NCI-H748 treated with DMSO at 0.1 percent for 48 hours (cell line): ENCODE measurements around the gene GDPD4.
A peak's percentile ranks its signal among the peaks of the same experiment; 100 is the strongest.

Source experiments
- DNase-seq: peaks from one replicate; lab custom pipeline; 2025; lab: John Stamatoyannopoulos, UW

The GDPD4 gene

GRCh38 chr11:77204754-77205466 lies 96.6 kb downstream of the GDPD4 start:
- DNase-seq, result no peak

DNA sequence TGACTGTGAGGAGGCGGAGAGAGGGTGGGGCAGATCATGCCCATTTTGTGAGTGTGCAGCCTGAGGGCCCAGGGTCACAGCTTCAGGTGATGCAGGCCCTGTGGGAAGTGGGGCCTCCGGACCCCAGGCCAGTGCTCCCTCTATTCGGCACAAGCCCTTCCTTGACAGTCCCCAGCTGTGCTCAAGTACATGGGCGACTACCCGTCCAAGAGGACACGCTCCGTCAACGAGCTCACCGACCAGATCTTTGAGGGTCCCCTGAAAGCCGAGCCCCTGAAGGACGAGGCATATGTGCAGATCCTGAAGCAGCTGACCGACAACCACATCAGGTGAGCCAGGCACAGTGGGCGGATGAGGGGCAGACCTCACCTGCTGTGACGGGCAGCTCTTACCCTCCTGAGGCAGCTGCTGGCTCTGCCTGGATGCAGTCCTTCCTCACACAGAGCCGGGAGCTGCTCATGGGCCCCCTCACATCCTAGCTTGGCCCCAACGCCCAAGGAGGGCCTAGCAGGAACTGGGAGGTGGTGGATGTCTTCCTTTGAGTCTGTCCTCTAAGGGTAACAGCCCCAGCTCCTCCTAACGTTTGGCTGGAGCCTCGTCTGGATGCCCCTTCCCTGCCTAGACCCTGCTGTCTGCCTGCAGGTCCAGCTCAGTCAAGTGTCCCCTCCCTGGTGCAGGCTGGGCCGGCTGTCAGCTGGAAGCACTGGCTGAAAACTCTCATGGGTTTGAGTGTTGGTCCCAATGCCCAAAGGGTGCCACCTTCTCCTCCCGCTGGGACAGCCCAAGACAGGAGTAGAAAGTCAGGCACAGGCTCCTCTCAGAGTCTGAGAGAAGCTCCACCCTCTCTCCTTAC lies 97.4 kb downstream of the GDPD4 start:
- DNase-seq, result no peak

GRCh38 chr11:77202941-77203900 lies 98.3 kb downstream of the GDPD4 start:
- no peak for DNase-seq

GRCh38 chr11:77201991-77202841 lies 99.3 kb downstream of the GDPD4 start:
- no peak for DNase-seq

- no peak for DNase-seq
Observed at GRCh38 chr11:77201370-77201769, 100.1 kb downstream of the GDPD4 start.

- no peak for DNase-seq
Observed at GRCh38 chr11:77200351-77201268, 100.9 kb downstream of the GDPD4 start.

DNA sequence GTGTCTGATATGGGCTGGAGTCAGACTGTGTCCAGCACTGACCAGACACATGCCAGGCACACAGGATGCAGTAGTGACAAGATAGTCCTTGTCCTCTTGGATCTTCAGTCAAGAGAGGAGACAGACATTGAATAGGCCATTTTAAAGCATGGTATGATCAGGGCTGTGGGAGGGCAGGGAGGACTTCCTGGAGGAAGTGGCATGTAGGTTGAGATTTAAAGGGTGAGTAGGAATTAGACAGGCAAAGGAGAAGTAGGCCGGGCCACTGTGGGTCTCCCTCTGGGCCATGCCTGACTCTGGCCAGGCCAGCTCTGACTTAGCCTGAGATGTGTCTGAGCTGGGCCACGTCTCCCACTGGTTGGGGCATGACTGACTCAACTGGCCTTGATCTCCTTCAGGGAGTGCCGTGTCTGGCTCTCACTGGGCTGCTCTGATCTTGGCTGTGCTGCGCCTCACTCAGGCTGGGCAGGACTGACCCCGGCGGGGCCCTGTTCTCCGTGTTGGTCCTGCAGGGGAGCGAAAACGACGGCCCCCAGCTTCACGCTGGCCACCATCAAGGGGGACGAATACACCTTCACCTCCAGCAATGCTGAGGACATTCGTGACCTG lies 102.2 kb downstream of the GDPD4 start:
- no peak for DNase-seq

GRCh38 chr11:77198440-77198849 lies 103.0 kb downstream of the GDPD4 start:
- DNase-seq, result no peak

DNA sequence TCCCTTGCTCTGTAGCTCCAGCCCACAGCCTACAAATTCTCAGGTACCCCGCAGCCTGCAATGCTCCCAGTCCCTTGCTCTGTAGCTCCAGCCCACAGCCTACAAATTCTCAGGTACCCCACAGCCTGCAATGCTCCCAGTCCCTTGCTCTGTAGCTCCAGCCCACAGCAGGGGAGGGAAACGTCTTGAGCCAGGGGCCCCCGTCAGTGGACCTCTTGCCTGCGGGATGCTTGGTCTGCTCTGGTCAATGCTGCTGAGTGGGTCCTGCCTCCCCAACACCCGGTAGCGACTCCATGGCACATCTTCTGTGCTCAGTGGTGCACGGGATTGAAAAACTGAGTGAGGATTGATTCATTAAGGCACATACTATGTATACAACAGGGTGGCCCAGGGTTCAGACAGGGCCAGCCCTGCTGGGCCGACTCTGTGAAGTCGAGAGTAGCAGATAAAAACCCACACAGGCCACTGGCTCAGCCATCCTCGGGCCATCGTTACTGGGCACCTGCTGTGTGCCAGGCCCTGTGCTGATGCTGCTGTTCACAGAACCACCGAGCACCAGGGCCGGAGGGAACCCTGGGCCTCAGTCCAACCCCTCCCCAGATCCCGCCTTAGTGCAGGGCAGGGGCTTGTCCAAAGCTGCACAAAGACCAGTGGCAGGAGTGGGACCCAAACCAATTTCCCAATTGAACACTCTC lies 103.7 kb downstream of the GDPD4 start:
- DNase-seq, result no peak

- no peak for DNase-seq
Observed at GRCh38 chr11:77196961-77197360, 104.5 kb downstream of the GDPD4 start.

- no peak for DNase-seq
Observed at GRCh38 chr11:77195071-77195755, 106.3 kb downstream of the GDPD4 start.

- no peak for DNase-seq
Observed at GRCh38 chr11:77193911-77194830, 107.3 kb downstream of the GDPD4 start.

DNA sequence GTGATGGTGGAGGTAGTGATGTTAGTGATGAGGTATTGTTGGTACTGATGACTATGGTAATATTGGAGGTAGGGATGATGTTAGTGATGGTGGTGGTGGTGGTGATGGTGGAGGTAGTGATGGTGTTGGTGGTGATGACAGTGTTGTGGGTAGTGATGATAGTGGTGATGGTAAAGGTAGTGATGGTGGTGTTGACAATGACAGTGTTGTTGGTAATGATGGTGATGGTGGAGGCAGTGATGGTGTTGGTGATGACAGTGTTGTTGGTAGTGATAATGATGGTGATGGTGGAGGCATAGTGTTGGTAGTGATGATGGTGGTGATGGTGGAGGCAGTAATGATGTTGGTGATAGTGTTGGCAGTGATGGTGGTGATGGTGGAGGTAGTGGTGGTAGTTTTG lies 108.3 kb downstream of the GDPD4 start:
- no peak for DNase-seq

GRCh38 chr11:77191823-77192495 lies 109.5 kb downstream of the GDPD4 start:
- peak; percentile 53 for DNase-seq

DNA sequence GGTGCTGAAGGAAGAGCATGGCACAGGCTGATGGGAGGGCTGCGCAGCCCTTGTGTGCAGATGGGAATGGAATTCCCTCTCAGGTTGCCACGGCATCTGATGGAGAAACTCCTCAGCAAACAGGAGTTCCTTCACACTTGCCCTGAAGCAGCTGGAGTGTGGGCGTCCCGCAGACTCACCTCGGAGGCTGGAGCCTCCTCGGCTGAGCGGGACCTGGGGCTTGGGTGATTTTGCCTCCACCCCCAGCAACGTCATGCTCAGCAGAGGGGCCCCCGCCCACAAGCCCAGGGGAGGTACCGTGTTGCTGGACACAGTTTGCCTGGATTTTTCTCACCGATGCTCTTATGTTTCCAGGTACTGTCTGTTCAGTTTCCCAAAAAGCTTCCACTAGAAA lies 110.1 kb downstream of the GDPD4 start:
- DNase-seq, result no peak

GRCh38 chr11:77190331-77191075 lies 111.0 kb downstream of the GDPD4 start:
- no peak for DNase-seq
